ENCODE data around the gene LEMD1. TPM values are rescaled to one million over a fixed set of nuclear protein-coding genes. Genes with fewer than 3 reads are reported as not detected.
A peak's percentile ranks its signal among the peaks of the same experiment; 100 is the strongest.

Gene LEMD1
- total and polyA plus RNA-seq, 10 donors = not detected

DNA sequence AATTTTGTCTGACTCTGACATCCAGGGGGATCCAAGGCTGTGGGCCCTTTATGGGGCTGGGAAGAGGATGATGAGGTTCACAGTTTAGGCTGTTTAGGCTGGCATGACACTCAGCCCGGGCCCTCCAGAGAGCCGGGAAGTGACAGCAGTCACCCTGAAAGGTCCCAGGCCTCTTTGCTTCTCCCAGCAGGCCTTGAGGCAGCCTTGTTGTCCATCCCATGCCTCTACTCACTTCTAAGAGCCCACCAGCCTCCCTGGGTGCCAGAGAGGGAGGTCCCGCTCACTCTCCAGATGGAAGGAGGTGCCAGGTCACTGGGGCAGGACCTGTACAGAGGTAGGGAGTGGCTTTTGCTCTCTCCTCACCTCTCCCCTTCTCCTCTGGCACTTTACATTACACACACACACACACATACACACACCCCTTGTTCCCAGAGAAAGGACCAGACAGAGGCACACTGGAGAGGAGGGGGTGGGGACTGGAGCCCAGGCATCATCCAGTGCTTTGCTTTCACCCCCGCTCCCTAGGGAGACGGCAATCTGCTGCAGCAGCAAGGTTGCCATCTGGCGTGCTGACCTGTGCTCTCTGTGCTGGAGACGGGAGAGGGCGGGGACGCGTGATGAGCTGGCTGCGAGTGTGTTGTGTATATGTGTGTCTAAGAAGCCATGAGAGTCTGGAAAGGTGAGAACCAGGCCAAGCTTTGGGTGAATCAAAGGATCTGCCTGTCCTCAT lies 69.7 kb downstream of the LEMD1 start:
- peaks cover 0 to 17% (median 0%) of the 10 kb centered on the region in 7 donors for H3K27me3 ChIP-seq (replicated peaks in 1 of 7)
- TF ChIP-seq, protein P1, sequence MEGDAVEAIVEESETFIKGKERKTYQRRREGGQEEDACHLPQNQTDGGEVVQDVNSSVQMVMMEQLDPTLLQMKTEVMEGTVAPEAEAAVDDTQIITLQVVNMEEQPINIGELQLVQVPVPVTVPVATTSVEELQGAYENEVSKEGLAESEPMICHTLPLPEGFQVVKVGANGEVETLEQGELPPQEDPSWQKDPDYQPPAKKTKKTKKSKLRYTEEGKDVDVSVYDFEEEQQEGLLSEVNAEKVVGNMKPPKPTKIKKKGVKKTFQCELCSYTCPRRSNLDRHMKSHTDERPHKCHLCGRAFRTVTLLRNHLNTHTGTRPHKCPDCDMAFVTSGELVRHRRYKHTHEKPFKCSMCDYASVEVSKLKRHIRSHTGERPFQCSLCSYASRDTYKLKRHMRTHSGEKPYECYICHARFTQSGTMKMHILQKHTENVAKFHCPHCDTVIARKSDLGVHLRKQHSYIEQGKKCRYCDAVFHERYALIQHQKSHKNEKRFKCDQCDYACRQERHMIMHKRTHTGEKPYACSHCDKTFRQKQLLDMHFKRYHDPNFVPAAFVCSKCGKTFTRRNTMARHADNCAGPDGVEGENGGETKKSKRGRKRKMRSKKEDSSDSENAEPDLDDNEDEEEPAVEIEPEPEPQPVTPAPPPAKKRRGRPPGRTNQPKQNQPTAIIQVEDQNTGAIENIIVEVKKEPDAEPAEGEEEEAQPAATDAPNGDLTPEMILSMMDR (IDR thresholded peaks at IDR 0.05 in 8 of 11, conservative IDR thresholded peaks at IDR 0.05 in 3 of 11) = no peak
- no peak for TF ChIP-seq POLR2AphosphoS5 (IDR thresholded peaks at IDR 0.05)
- no peak for TF ChIP-seq POLR2A (IDR thresholded peaks at IDR 0.05)
- intact Hi-C loops (cut with DNase I; ENCODE audit: low total_unique reads) = loop anchor here (5.0 kb wide), 1 partner anchor 135 kb away; no protein-coding TSS in a partner anchor
- H3K9me3 ChIP-seq = no peaks in the 10 kb centered on the region
- WGBS, 5 donors = 86 to 95% (median 91%) methylated on average over 11 of the region's 11 CpGs
- H3K27ac ChIP-seq = no peak overlapping the region
- DNase-seq = no peak
- H3K4me1 ChIP-seq = peaks cover 0 to 44% (median 26%) of the 10 kb centered on the region in 6 donors
- H3K36me3 ChIP-seq = no peaks in the 10 kb centered on the region
- H3K4me3 ChIP-seq = no peak overlapping the region

DNA sequence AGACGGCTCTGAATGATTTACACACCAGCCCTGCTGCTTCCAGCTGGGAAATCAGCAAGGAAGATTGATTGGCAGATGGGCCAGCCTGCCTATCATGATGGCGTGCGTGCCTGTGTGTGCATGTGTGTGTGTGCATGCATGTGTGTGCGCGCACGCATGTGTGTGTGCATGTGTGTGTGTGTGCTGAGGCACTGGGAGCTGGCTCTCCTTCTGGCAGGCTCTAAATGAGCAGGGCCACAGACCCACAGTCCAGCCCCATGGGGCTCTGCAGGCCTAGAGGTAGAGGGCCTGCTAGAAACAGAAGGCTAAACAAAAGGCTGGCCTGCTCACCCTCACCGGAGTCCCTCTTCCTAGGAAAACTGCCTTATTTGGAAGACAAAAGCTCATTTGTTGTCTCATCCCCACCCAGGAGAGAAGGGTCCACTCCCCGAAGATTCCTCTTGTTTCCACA lies 71.1 kb downstream of the LEMD1 start:
- Histone ChIP-seq H3K27ac (no peak overlapping the region), H3K4me1 (peaks cover 0 to 44% (median 26%) of the 10 kb centered on the region in 6 donors), H3K9me3 (no peaks in the 10 kb centered on the region), H3K27me3 (replicated peaks in 1 of 7) (peaks cover 0 to 21% (median 0%) of the 10 kb centered on the region in 7 donors), H3K36me3 (no peaks in the 10 kb centered on the region), H3K4me3 (no peak overlapping the region)
- TF ChIP-seq POLR2A (IDR thresholded peaks at IDR 0.05) (no peak), POLR2AphosphoS5 (IDR thresholded peaks at IDR 0.05) (no peak)
- TF ChIP-seq, protein P1 (IDR thresholded peaks at IDR 0.05 in 8 of 11, conservative IDR thresholded peaks at IDR 0.05 in 3 of 11) = no peak
- intact Hi-C loops (cut with DNase I; ENCODE audit: low total_unique reads) = loop anchor here (5.0 kb wide), 1 partner anchor 137 kb away; no protein-coding TSS in a partner anchor
- DNase-seq = no peak
- WGBS, 5 donors = 66 to 87% (median 83%) methylated on average over 5 to 8 of the region's 8 CpGs

DNA sequence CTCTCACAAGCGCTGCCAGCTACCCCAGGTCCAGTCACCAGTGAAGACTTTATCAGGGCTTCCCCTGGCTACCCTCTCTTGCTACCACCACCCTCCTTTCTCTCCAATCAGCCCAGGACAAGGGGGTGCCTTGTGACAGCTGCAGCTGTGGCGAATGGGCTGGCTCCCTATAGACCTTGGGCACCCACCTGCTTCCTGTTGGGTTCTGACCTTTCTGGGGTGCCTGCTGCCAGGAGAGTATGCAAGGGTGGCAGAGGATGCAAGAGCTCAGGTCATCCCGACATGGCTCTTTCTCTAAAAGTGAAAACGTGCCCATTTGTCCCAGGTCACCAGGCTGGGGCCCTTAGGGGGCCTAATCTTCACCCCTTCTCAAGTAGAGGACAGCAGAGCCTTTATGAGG lies 71.7 kb downstream of the LEMD1 start:
- H3K36me3 ChIP-seq = no peaks in the 10 kb centered on the region
- H3K27ac ChIP-seq = peak overlapping the region in 1 of 8 donors; percentile 72
- TF ChIP-seq POLR2AphosphoS5 (IDR thresholded peaks at IDR 0.05) (peak in 1 of 3 donors; percentile 49), POLR2A (IDR thresholded peaks at IDR 0.05) (no peak)
- TF ChIP-seq, protein P1 (IDR thresholded peaks at IDR 0.05 in 8 of 11, conservative IDR thresholded peaks at IDR 0.05 in 3 of 11) = no peak
- intact Hi-C loops (cut with DNase I; ENCODE audit: low total_unique reads) = loop anchor here (5.0 kb wide), 1 partner anchor 137 kb away; no protein-coding TSS in a partner anchor
- 50 to 71% (median 55%) methylated on average over 3 to 4 of the region's 4 CpGs for WGBS, 5 donors
- H3K27me3 ChIP-seq (replicated peaks in 1 of 7) = peaks cover 0 to 27% (median 0%) of the 10 kb centered on the region in 7 donors
- DNase-seq = peak; percentile 77
- no peak overlapping the region for H3K4me3 ChIP-seq
- H3K4me1 ChIP-seq = peaks cover 0 to 44% (median 26%) of the 10 kb centered on the region in 6 donors
- no peaks in the 10 kb centered on the region for H3K9me3 ChIP-seq

All from spleen (tissue), 11 donors.